IMR-90 (cell line): ENCODE results near the gene ARHGAP11A. TPM values are rescaled to one million over a fixed set of nuclear protein-coding genes. Genes with fewer than 3 reads are reported as not detected.

Experiments used
- ATAC-seq: fragments of 200-7000 bp; cut with Tn5 transposase; 2 replicates; pipeline ENCODE4 v1.9.1; 2020; ENCODE audit warnings: low read depth, mild to moderate bottlenecking, moderate library complexity
- BruUV-seq: library from RNA; stranded (reverse); fragments of 400-500 nt; replicated peaks from 2 replicates; lab custom pipeline; 2021; lab: Mats Ljungman, UMichigan
- CTCF ChIA-PET: fragments of 300-600 bp; formaldehyde crosslinking; extraction: SDS; loops from one replicate; lab custom pipeline; 2021; ENCODE audit warnings: antibody characterized with exemption; lab: Yijun Ruan, JAX
- POLR2A ChIA-PET: fragments of 300-600 bp; sonication (Branson Sonifier 250); formaldehyde crosslinking; loops from one replicate; lab custom pipeline; 2022; ENCODE audit warnings: antibody characterized with exemption; ENCODE audit not compliant: unreplicated experiment; lab: Charles Lee
- DNase-seq: peaks from one replicate; pipeline ENCODE4 v3.0.0; 2013
- H2AFZ ChIP-seq: replicated peaks from 2 replicates; pipeline ENCODE3; 2013; ENCODE audit warnings: low read length, mild to moderate bottlenecking; ENCODE audit not compliant: poor library complexity
- H2AK5ac ChIP-seq: 2 replicates; pipeline ENCODE4 v1.6.1; 2013; ENCODE audit warnings: low read depth, low read length, inconsistent platforms
- H2AK9ac ChIP-seq: replicated peaks from 2 replicates; pipeline ENCODE3; 2013; ENCODE audit warnings: mild to moderate bottlenecking, low read depth, low read length, moderate library complexity; ENCODE audit not compliant: poor library complexity
- H2BK120ac ChIP-seq: 2 replicates; pipeline ENCODE4 v1.6.1; 2013; ENCODE audit warnings: low read depth, low read length, inconsistent platforms
- H2BK15ac ChIP-seq: 3 replicates; pipeline ENCODE4 v1.6.1; 2013; ENCODE audit warnings: low read depth, low read length, inconsistent platforms
- H2BK20ac ChIP-seq: 2 replicates; pipeline ENCODE4 v1.6.1; 2013; ENCODE audit warnings: low read depth, mild to moderate bottlenecking, inconsistent platforms, low read length, moderate library complexity
- H2BK5ac ChIP-seq: 2 replicates; pipeline ENCODE4 v1.6.1; 2013; ENCODE audit warnings: mild to moderate bottlenecking, low read depth, low read length, inconsistent platforms; ENCODE audit not compliant: poor library complexity, severe bottlenecking
- H3K14ac ChIP-seq: replicated peaks from 2 replicates; pipeline ENCODE4 v1.6.1; 2013; ENCODE audit warnings: low read depth, low read length, inconsistent platforms
- H3K18ac ChIP-seq: 2 replicates; pipeline ENCODE4 v1.6.1; 2013; ENCODE audit warnings: low read depth, low read length, control low read depth
- H3K23ac ChIP-seq: 2 replicates; pipeline ENCODE4 v1.6.1; 2013; ENCODE audit warnings: low read depth, low read length, inconsistent platforms
- H3K27ac ChIP-seq: 2 replicates; pipeline ENCODE4 v1.5.1; 2013; ENCODE audit warnings: mild to moderate bottlenecking, control low read depth, low read length; ENCODE audit not compliant: insufficient read depth
- H3K27me3 ChIP-seq: 2 replicates; pipeline ENCODE4 v1.6.1; 2013; ENCODE audit warnings: low read length; ENCODE audit not compliant: control insufficient read depth, insufficient read depth
- H3K36me3 ChIP-seq: 2 replicates; pipeline ENCODE4 v1.6.1; 2013; ENCODE audit warnings: low read length, mixed read lengths; ENCODE audit not compliant: control insufficient read depth, insufficient read depth
- H3K4ac ChIP-seq: 2 replicates; pipeline ENCODE4 v1.6.1; 2013; ENCODE audit warnings: low read depth, low read length, inconsistent platforms
- H3K4me1 ChIP-seq: 2 replicates; pipeline ENCODE4 v1.6.1; 2013; ENCODE audit warnings: low read length, mixed read lengths; ENCODE audit not compliant: control insufficient read depth, insufficient read depth
- H3K4me2 ChIP-seq: 2 replicates; pipeline ENCODE4 v1.6.1; 2013; ENCODE audit warnings: low read depth, mild to moderate bottlenecking, control low read depth, low read length, moderate library complexity
- H3K4me3 ChIP-seq: 2 replicates; pipeline ENCODE4 v1.5.1; 2013; ENCODE audit warnings: low read depth, mild to moderate bottlenecking, control low read depth, low read length, moderate library complexity; ENCODE audit not compliant: insufficient read depth
- H3K56ac ChIP-seq: 2 replicates; pipeline ENCODE4 v1.6.1; 2013; ENCODE audit warnings: low read length, inconsistent platforms; ENCODE audit not compliant: insufficient read depth; ENCODE audit errors: extremely low read depth
- H3K79me1 ChIP-seq, 2 experiments: 2 replicates each; pipeline ENCODE4 v1.6.1; 2013; ENCODE audit warnings: low read length in 2 of 2, inconsistent platforms in 1 of 2, low read depth in 1 of 2
- H3K9ac ChIP-seq: 2 replicates; pipeline ENCODE4 v1.6.1; 2013; ENCODE audit warnings: low read depth, low read length, control low read depth
- H3K9me1 ChIP-seq: 2 replicates; pipeline ENCODE4 v1.6.1; 2013; ENCODE audit warnings: low read length, inconsistent platforms; ENCODE audit not compliant: insufficient read depth
- H3K9me3 ChIP-seq: 2 replicates; pipeline ENCODE4 v1.6.1; 2013; ENCODE audit warnings: low read length; ENCODE audit not compliant: control insufficient read depth, insufficient read depth
- H4K20me1 ChIP-seq: 2 replicates; pipeline ENCODE4 v1.6.1; 2013; ENCODE audit warnings: low read length, inconsistent platforms; ENCODE audit not compliant: insufficient read depth
- H4K5ac ChIP-seq: 2 replicates; pipeline ENCODE4 v1.6.1; 2013; ENCODE audit warnings: mild to moderate bottlenecking, low read depth, low read length, control low read depth
- H4K8ac ChIP-seq, 2 experiments: 2 replicates each; pipeline ENCODE4 v1.6.1; 2013; ENCODE audit warnings: low read depth in 2 of 2, low read length in 2 of 2, control low read depth in 1 of 2, inconsistent platforms in 1 of 2
- H4K91ac ChIP-seq: 2 replicates; pipeline ENCODE4 v1.6.1; 2013; ENCODE audit warnings: low read depth, low read length, inconsistent platforms; ENCODE audit not compliant: insufficient read depth
- BHLHE40 ChIP-seq: fragments of 150-350 bp; IDR thresholded peaks from 2 replicates; pipeline ENCODE4 v1.6.1; 2016; ENCODE audit warnings: mild to moderate bottlenecking, low read depth, low read length
- CEBPB ChIP-seq: IDR thresholded peaks from 2 replicates; pipeline ENCODE4 v1.6.1; 2012; ENCODE audit warnings: low read depth, low read length, improper control_type of control experiment
- CHD1 ChIP-seq: IDR thresholded peaks from 2 replicates; pipeline ENCODE4 v1.6.1; 2012; ENCODE audit warnings: low read depth, low read length, improper control_type of control experiment
- CTCF ChIP-seq: conservative IDR thresholded peaks from 2 replicates; pipeline ENCODE4 v1.5.1; 2012; ENCODE audit warnings: mild to moderate bottlenecking, low read depth, low read length, improper control_type of control experiment
- ELK1 ChIP-seq: fragments of 150-350 bp; IDR thresholded peaks from 2 replicates; pipeline ENCODE4 v1.6.1; 2016; ENCODE audit warnings: low read depth, mild to moderate bottlenecking, low read length, moderate library complexity, borderline replicate concordance
- FOS ChIP-seq: fragments of 150-350 bp; IDR thresholded peaks from 2 replicates; pipeline ENCODE4 v1.6.1; 2016; ENCODE audit warnings: low read depth, low read length
- MAFK ChIP-seq: IDR thresholded peaks from 2 replicates; pipeline ENCODE4 v1.6.1; 2012; ENCODE audit warnings: low read depth, low read length, improper control_type of control experiment
- MAZ ChIP-seq: IDR thresholded peaks from 2 replicates; pipeline ENCODE4 v1.6.1; 2012; ENCODE audit warnings: low read depth, mild to moderate bottlenecking, low read length, improper control_type of control experiment, moderate library complexity, borderline replicate concordance
- MXI1 ChIP-seq: IDR thresholded peaks from 2 replicates; pipeline ENCODE4 v1.6.1; 2012; ENCODE audit warnings: low read depth, mild to moderate bottlenecking, low read length, moderate library complexity, borderline replicate concordance
- NFE2L2 ChIP-seq: fragments of 150-350 bp; IDR thresholded peaks from 2 replicates; pipeline ENCODE4 v1.6.1; 2016; ENCODE audit warnings: low read depth, mild to moderate bottlenecking, low read length
- POLR2A ChIP-seq: IDR thresholded peaks from 2 replicates; pipeline ENCODE4 v1.6.1; 2012; ENCODE audit warnings: mild to moderate bottlenecking, low read depth, low read length
- RAD21 ChIP-seq: IDR thresholded peaks from 2 replicates; pipeline ENCODE4 v1.6.1; 2012; ENCODE audit warnings: low read length, improper control_type of control experiment
- RCOR1 ChIP-seq: IDR thresholded peaks from 2 replicates; pipeline ENCODE4 v1.6.1; 2012; ENCODE audit warnings: mild to moderate bottlenecking, low read length, improper control_type of control experiment; ENCODE audit not compliant: insufficient replicate concordance
- RFX5 ChIP-seq: IDR thresholded peaks from 2 replicates; pipeline ENCODE4 v1.8.0; 2012; ENCODE audit warnings: low read depth, mild to moderate bottlenecking, low read length, moderate library complexity
- SMC3 ChIP-seq: fragments of 150-350 bp; IDR thresholded peaks from 2 replicates; pipeline ENCODE4 v1.6.1; 2016; ENCODE audit warnings: low read depth, mild to moderate bottlenecking, antibody characterized with exemption, low read length, moderate library complexity
- USF2 ChIP-seq: fragments of 150-350 bp; IDR thresholded peaks from 2 replicates; pipeline ENCODE4 v1.6.1; 2017; ENCODE audit warnings: mild to moderate bottlenecking, antibody characterized with exemption, low read length, low read depth
- WGBS, 2 experiments: methylation state at CpG; one replicate each; pipeline versions ENCODE4 v1.1.5 to v1.1.7; 2013; ENCODE audit warnings: missing lambda C conversion rate in 2 of 2; ENCODE audit not compliant: insufficient read length in 1 of 2; ENCODE audit errors: extremely low coverage in 2 of 2; 5-methylcytosine and 5-hydroxymethylcytosine counted together
- dilution Hi-C: fragments of 300-500 bp; cut with HindIII; formaldehyde crosslinking; loops from one replicate; pipeline ENCODE4 v1.14.3; 2018; ENCODE audit warnings: low sequenced_read_pairs; ENCODE audit not compliant: unreplicated experiment
- in situ Hi-C: fragments of 300-500 bp; cut with MboI; formaldehyde crosslinking; loops from 3 replicates; pipeline ENCODE4 v1.14.3; 2019; ENCODE audit warnings: low sequenced_read_pairs, inconsistent platforms, mixed read lengths
- intact Hi-C: fragments of 100-400 bp; cut with micrococcal nuclease; formaldehyde crosslinking; loops from 2 replicates; pipeline ENCODE4 v1.10.0; 2022
- polyA plus RNA-seq, 3 experiments: library from polyadenylated mRNA; depleted of rRNA; stranded (reverse); fragments of >200 nt; gene quantifications; 2 replicates each; pipeline ENCODE4 v1.2.3, GENCODE V29; 2012; ENCODE audit warnings: low replicate concordance in 1 of 3
- total RNA-seq: library from RNA; depleted of rRNA; stranded (reverse); fragments of >200 nt; gene quantifications from 2 replicates; pipeline ENCODE4 v1.2.3, GENCODE V29; 2012

ARHGAP11A gene
- total and polyA plus RNA-seq, 2 of the 4 experiments (the other 2 are of a cell fraction), result 9.9 to 29.0 TPM

GRCh38 chr15:32652178-32652577 lies 36.9 kb downstream of the ARHGAP11A start:
- H3K27me3 ChIP-seq, result no peaks in the 10 kb centered on the region
- peak overlapping the region; percentile 11; the same call in 1 of the 2 replicates for H3K18ac ChIP-seq
- ChIA-PET POLR2A (no interaction called here), CTCF (interaction anchor here (1.0 kb wide), 1 partner anchor 11 kb away, joined by 3 read pairs; no protein-coding TSS in a partner anchor)
- H3K4me2 ChIP-seq, result no peak overlapping the region
- TF ChIP-seq CEBPB, result no peak
- no peak for TF ChIP-seq NFE2L2
- TF ChIP-seq RFX5, result no peak
- TF ChIP-seq POLR2A, result no peak
- TF ChIP-seq CTCF, result no peak
- no peak for TF ChIP-seq CHD1
- no peak for TF ChIP-seq MXI1
- TF ChIP-seq RCOR1, result no peak
- no peak for TF ChIP-seq FOS
- TF ChIP-seq USF2, result no peak
- no peak for TF ChIP-seq MAZ
- no peak for TF ChIP-seq MAFK
- TF ChIP-seq RAD21, result no peak
- no peak for TF ChIP-seq BHLHE40
- no peak for TF ChIP-seq ELK1
- no peak for TF ChIP-seq SMC3
- H3K14ac ChIP-seq, result peak overlapping the region; percentile 1; the same call in 1 of the 2 replicates
- H3K27ac ChIP-seq, result no peak overlapping the region
- peak overlapping the region; percentile 7 for H2AK9ac ChIP-seq
- H3K79me1 ChIP-seq, result peaks cover 6 to 24% of the 10 kb centered on the region in 2 experiments; a peak in 2 of 4 replicates
- BruUV-seq, result no TSS peak
- H3K9me3 ChIP-seq, result no peaks in the 10 kb centered on the region
- peak overlapping the region; percentile 38; the same call in 1 of the 2 replicates for H2BK20ac ChIP-seq
- in situ Hi-C loops, result no loop called here
- H2AK5ac ChIP-seq, result peak overlapping the region; percentile 81; the same call in 1 of the 2 replicates
- no peak overlapping the region; the same call in 2 of the 3 replicates for H2BK15ac ChIP-seq
- ATAC-seq, result no peak
- H2BK5ac ChIP-seq, result no peak overlapping the region
- H4K8ac ChIP-seq, result peak overlapping the region in 1 of 2 experiments; percentile 13; a peak in 1 of 4 replicates
- H2AFZ ChIP-seq, result no peak overlapping the region
- no peaks in the 10 kb centered on the region for H4K20me1 ChIP-seq
- no peak for DNase-seq
- intact Hi-C loops, result loop anchor here (5.0 kb wide), 2 partner anchors 435 to 480 kb away; no protein-coding TSS in a partner anchor
- H3K23ac ChIP-seq, result peak overlapping the region; percentile 58; the same call in 1 of the 2 replicates
- dilution Hi-C loops, result no loop called here
- peak overlapping the region; percentile 67; the same call in 1 of the 2 replicates for H2BK120ac ChIP-seq
- 90 to 100% methylated on average over 1 to 3 of the region's 3 CpGs for WGBS, 2 experiments
- H3K9me1 ChIP-seq, result no peaks in the 10 kb centered on the region; the same call in 1 of the 2 replicates
- H3K9ac ChIP-seq, result no peak overlapping the region; the same call in 1 of the 2 replicates
- peaks cover 4% of the 10 kb centered on the region; the same call in 1 of the 2 replicates for H3K4me1 ChIP-seq
- no peak overlapping the region for H3K4me3 ChIP-seq
- peak overlapping the region; percentile 15; the same call in 1 of the 2 replicates for H4K5ac ChIP-seq
- peak overlapping the region; percentile 57 for H3K4ac ChIP-seq
- no peak overlapping the region for H3K56ac ChIP-seq
- no peaks in the 10 kb centered on the region for H3K36me3 ChIP-seq
- H4K91ac ChIP-seq, result peak overlapping the region; percentile 31
